ENCODE measurements around the gene EMC9. TPM values are rescaled to one million over a fixed set of nuclear protein-coding genes. Genes with fewer than 3 reads are reported as not detected.
A peak's percentile ranks its signal among the peaks of the same experiment; 100 is the strongest.

The EMC9 gene, protein sequence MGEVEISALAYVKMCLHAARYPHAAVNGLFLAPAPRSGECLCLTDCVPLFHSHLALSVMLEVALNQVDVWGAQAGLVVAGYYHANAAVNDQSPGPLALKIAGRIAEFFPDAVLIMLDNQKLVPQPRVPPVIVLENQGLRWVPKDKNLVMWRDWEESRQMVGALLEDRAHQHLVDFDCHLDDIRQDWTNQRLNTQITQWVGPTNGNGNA
- total RNA-seq (2021; fragmentation: NEBNext Ultra II Directional; extraction: Animal tissue kit (Norgen Biotek cat#: 25700)) = 36.9 and 38.4 TPM in 2 replicates
- 47.2 and 60.1 TPM in 2 replicates for polyA plus RNA-seq (2011; rRNA removed)
- 42.1 TPM for polyA plus RNA-seq (2011; cell fraction: cytosol; rRNA removed)
- 90.2 TPM for polyA plus RNA-seq (2011; cell fraction: nucleus; rRNA removed)
- 34.6 to 55.3 TPM (median 47.6 TPM) in 4 replicates for polyA plus RNA-seq (2012, experiment 1 of 2)
- 51.0 TPM for polyA plus RNA-seq (2012, experiment 2 of 2)
- polyA plus RNA-seq (2013, experiment 1 of 2) = 27.4 TPM
- polyA plus RNA-seq (2013, experiment 2 of 2) = 24.6 TPM
- polyA minus RNA-seq (2011; rRNA and poly(A)+ RNA removed) = 17.0 and 18.8 TPM in 2 replicates
- 6.8 TPM for polyA minus RNA-seq (2011; cell fraction: cytosol; rRNA and poly(A)+ RNA removed)
- polyA minus RNA-seq (2011; cell fraction: nucleus; rRNA and poly(A)+ RNA removed) = 30.6 TPM
- long read RNA-seq, experiment 1, transcript EMC9-201 (6 exons, 835 nt) = minor isoform, 10 of 32 reads
- long read RNA-seq, experiment 1, transcript EMC9-202 (5 exons, 953 nt) = major isoform, 14 of 32 reads
- long read RNA-seq, experiment 1, partial matches to known transcripts = 6 of 32 reads
- long read RNA-seq, experiment 1, other reads (novel, unspliced or antisense) = 2 of 32 reads
- long read RNA-seq, experiment 2, transcript EMC9-201 (6 exons, 835 nt) = minor isoform, 9 of 42 reads
- long read RNA-seq, experiment 2, transcript EMC9-202 (5 exons, 953 nt) = major isoform, 26 of 42 reads
- long read RNA-seq, experiment 2, partial matches to known transcripts = 2 of 42 reads
- long read RNA-seq, experiment 2, other reads (novel, unspliced or antisense) = 3 of 42 reads

DNA sequence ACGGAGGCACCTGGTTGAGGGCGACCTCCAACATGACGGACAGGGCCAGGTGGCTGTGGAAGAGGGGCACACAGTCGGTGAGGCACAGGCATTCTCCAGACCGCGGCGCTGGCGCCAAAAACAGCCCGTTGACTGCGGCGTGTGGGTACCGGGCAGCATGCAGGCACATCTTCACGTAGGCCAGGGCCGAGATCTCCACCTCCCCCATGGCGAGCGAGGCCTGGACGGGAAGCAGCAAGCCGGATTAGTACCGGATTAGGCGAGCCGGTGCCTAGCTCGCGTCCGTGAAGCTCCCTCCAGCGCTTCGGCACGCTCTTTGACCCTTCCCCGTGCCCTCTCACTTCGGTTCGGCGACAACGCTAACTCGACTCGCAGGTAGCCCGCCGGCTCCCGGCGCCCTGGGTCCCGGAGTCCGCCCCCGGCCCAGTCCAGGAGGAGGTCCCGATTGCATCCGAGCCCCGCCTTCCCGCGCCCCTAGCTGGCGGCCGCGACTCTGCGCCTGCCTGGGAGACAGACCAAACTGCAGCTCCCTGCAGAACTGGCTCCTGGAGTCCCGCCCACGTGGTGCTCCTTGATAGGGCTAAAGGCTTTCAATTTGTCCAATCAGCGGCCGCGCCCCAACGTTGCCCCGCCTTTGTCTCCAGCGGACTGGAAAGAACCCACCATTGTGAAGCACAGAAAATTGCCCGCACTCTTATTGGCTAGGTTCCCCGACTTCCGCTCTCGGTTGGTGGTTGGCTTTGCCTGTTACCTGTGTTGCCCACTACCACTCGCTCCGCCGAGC is at the start of gene EMC9:
EMC9 (minus strand) TSS at position 495 of the 784 bp plus-strand sequence; CDS start at position 208, 287 bp downstream.
- peak within 1 kb of the TSS; percentile 97 for H3K18ac ChIP-seq (ENCODE audit: extremely low read depth, low read length)
- peaks cover 4 to 13% (median 7%) of the 10 kb centered on the region in 4 experiments; a peak in 6 of 7 replicates for H3K4me1 ChIP-seq (replicated peaks in 1 of 4; ENCODE audit: control insufficient read depth in 3 of 4, insufficient read depth in 4 of 4, low read length in 3 of 4)
- H2BK5ac ChIP-seq (ENCODE audit: low read depth, low read length) = peak within 1 kb of the TSS; percentile 98
- peak within 1 kb of the TSS; percentile 83 to 96 (median 92) for H3K9ac ChIP-seq (replicated peaks in 1 of 4; ENCODE audit: extremely low read depth in 1 of 4, low read depth in 3 of 4, low read length in 3 of 4)
- H4K5ac ChIP-seq (ENCODE audit: insufficient read length, low read depth, low read length) = peak within 1 kb of the TSS; percentile 94
- H3K4me2 ChIP-seq (ENCODE audit: insufficient read depth in 1 of 2, low read depth in 2 of 2, low read length in 2 of 2) = peak within 1 kb of the TSS; percentile 53 to 90
- H3K23ac ChIP-seq (ENCODE audit: insufficient read length) = no peak within 1 kb of the TSS
- peaks cover 8 to 33% (median 16%) of the 10 kb centered on the region in 4 experiments; a peak in 6 of 8 replicates for H3K36me3 ChIP-seq (ENCODE audit: control insufficient read depth in 2 of 4, insufficient read depth in 4 of 4, low read length in 3 of 4)
- H3K14ac ChIP-seq (ENCODE audit: insufficient read length) = no peak within 1 kb of the TSS
- WGBS, 2 experiments (ENCODE audit: extremely low coverage in 1 of 2, insufficient coverage in 1 of 2, insufficient read length in 1 of 2, insufficient replicate concordance in 2 of 2, low coverage in 1 of 2, low lambda C conversion rate in 2 of 2, missing lambda C conversion rate in 1 of 2) = 1% methylated on average over 44 of the region's 65 CpGs; no CpG with 5 or more reads in 1 of the 2 experiments
- H3K27ac ChIP-seq (ENCODE audit: low read depth, low read length) = peak within 1 kb of the TSS; percentile 92
- peaks cover 5% of the 10 kb centered on the region; the same call in 1 of the 2 replicates for H3K23me2 ChIP-seq (ENCODE audit: low read depth, low read length)
- H2BK12ac ChIP-seq (ENCODE audit: low read depth, low read length) = peak within 1 kb of the TSS; percentile 91
- no peak within 1 kb of the TSS for H2BK20ac ChIP-seq (ENCODE audit: low read length)
- peaks cover 0 to 1% of the 10 kb centered on the region in 2 experiments for H4K20me1 ChIP-seq (replicated peaks in 1 of 2; ENCODE audit: control insufficient read depth in 1 of 2, insufficient read depth in 2 of 2, low read length in 2 of 2)
- ChIA-PET POLR2A (ENCODE audit: partially characterized antibody) (interaction anchor here (0.7 to 10.5 kb wide), 22 partner anchors 9 to 290 kb away, joined by 3 to 118 read pairs (median 4); partner anchors contain the start of genes CARMIL3, CHMP4A, DCAF11 and FITM1), CTCF (ENCODE audit: partially characterized antibody) (interaction anchor here (0.9 to 2.8 kb wide), 5 partner anchors 9 to 241 kb away, joined by 3 to 10 read pairs (median 3); partner anchors contain the start of genes DCAF11 and NRL)
- H4K8ac ChIP-seq (ENCODE audit: extremely low read depth, insufficient read depth, low read length) = peak within 1 kb of the TSS; percentile 85
- DNase-seq (ENCODE audit: low read depth in 1 of 2, low spot score in 2 of 2) (peak; percentile 98 to 100), FAIRE-seq (no peak)
- peak within 1 kb of the TSS; percentile 37; the same call in 1 of the 2 replicates for H2AFZ ChIP-seq (ENCODE audit: low read length)
- peak within 1 kb of the TSS; percentile 68; the same call in 1 of the 2 replicates for H2AK5ac ChIP-seq (ENCODE audit: low read depth, low read length)
- H3K79me2 ChIP-seq (ENCODE audit: control insufficient read depth in 1 of 2, insufficient read depth in 2 of 2, low read length in 2 of 2) = peaks cover 0 to 20% of the 10 kb centered on the region in 2 experiments; a peak in 2 of 4 replicates
- H4K91ac ChIP-seq (replicated peaks; ENCODE audit: insufficient read length, low read length) = peak within 1 kb of the TSS; percentile 96
- H3K4me3 ChIP-seq (ENCODE audit: extremely low read depth in 1 of 4, insufficient read depth in 2 of 4, low read depth in 3 of 4, low read length in 4 of 4) = peak within 1 kb of the TSS; percentile 79 to 99 (median 94)
- peaks cover 7% of the 10 kb centered on the region; the same call in 1 of the 2 replicates for H3K79me1 ChIP-seq (ENCODE audit: low read depth, low read length)
- peak within 1 kb of the TSS; percentile 89 for H2BK15ac ChIP-seq (ENCODE audit: low read length)
- H3K27me3 ChIP-seq (replicated peaks in 1 of 4; ENCODE audit: control insufficient read depth in 3 of 4, extremely low read depth in 1 of 4, insufficient read depth in 3 of 4, low read length in 3 of 4) = no peaks in the 10 kb centered on the region
- no peaks in the 10 kb centered on the region for H3K9me3 ChIP-seq (ENCODE audit: insufficient read depth in 2 of 2, low read depth in 1 of 2, low read length in 1 of 2)
- H3K56ac ChIP-seq (replicated peaks; ENCODE audit: insufficient read length, low read depth, low read length) = peak within 1 kb of the TSS; percentile 88
- peak within 1 kb of the TSS; percentile 76 for H3K4ac ChIP-seq (replicated peaks; ENCODE audit: insufficient read length, low read depth, low read length)
- no peak within 1 kb of the TSS for H2BK120ac ChIP-seq (replicated peaks; ENCODE audit: low read depth, low read length)
- no peak for TF ChIP-seq MAFK (IDR thresholded peaks at IDR 0.05; ENCODE audit: low read depth, low read length)
- no peak for TF ChIP-seq YY1 (IDR thresholded peaks at IDR 0.05; ENCODE audit: low read depth, low read length)
- peak; percentile 76 for TF ChIP-seq USF2 (IDR thresholded peaks at IDR 0.05; ENCODE audit: low read length)
- TF ChIP-seq SIX5 (IDR thresholded peaks at IDR 0.05; ENCODE audit: low read depth, low read length) = no peak
- TF ChIP-seq TCF12 (IDR thresholded peaks at IDR 0.05; ENCODE audit: low read depth, low read length) = 0 out of 2 replicates have a peak, but pooled peaks have one; percentile 4

All from H1 (cell line).